Upper lobe of left lung (tissue), 6 donors: ENCODE measurements around the gene RAB6B. TPM values are rescaled to one million over a fixed set of nuclear protein-coding genes. Genes with fewer than 3 reads are reported as not detected.

Experiments used
- ATAC-seq, 2 donors: fragments of 200-7000 bp; cut with Tn5 transposase; one replicate each; pipeline ENCODE4 v1.9.1; 2022; ENCODE audit warnings: mild to moderate bottlenecking in 2 of 2, moderate library complexity in 2 of 2; ENCODE audit not compliant: low FRiP score in 2 of 2
- DNase-seq, 2 donors: peaks; one replicate each; pipeline ENCODE4 v3.0.0-alpha.2; 2019 to 2020
- H3K27ac ChIP-seq, 4 donors: fragments of 200-600 bp; sonication (generic); one replicate each; pipeline ENCODE4 v1.5.1; 2016 to 2019
- H3K27me3 ChIP-seq, 4 donors: fragments of 200-600 bp; sonication (generic); one replicate each; pipeline ENCODE4 v1.5.1; 2017 to 2019
- H3K36me3 ChIP-seq, 4 donors: fragments of 200-600 bp; sonication (generic); one replicate each; pipeline ENCODE4 v1.5.1; 2016 to 2019
- H3K4me1 ChIP-seq, 4 donors: fragments of 200-600 bp; sonication (generic); one replicate each; pipeline ENCODE4 v1.5.1; 2018 to 2019
- H3K4me3 ChIP-seq, 4 donors: fragments of 200-600 bp; sonication (generic); one replicate each; pipeline ENCODE4 v1.5.1; 2017 to 2019; ENCODE audit warnings: mild to moderate bottlenecking in 2 of 4, moderate library complexity in 1 of 4
- H3K9me3 ChIP-seq, 4 donors: fragments of 200-600 bp; sonication (generic); one replicate each; pipeline ENCODE4 v1.5.1; 2018 to 2019
- EP300 ChIP-seq, 4 donors: sonication (generic); formaldehyde crosslinking; IDR thresholded peaks; one replicate each; pipeline ENCODE4 v1.5.1; 2017; ENCODE audit warnings: antibody characterized with exemption in 4 of 4, control low read depth in 2 of 4
- POLR2A ChIP-seq, 4 donors: fragments of 450-650 bp; IDR thresholded peaks; one replicate each; pipeline ENCODE4 v1.5.1; 2016 to 2017; ENCODE audit warnings: antibody characterized with exemption in 4 of 4, mild to moderate bottlenecking in 2 of 4
- POLR2AphosphoS5 ChIP-seq, 2 donors: sonication (generic); formaldehyde crosslinking; IDR thresholded peaks; one replicate each; pipeline ENCODE4 v1.5.1; 2017; ENCODE audit warnings: antibody characterized with exemption in 2 of 2
- WGBS, 2 donors: methylation state at CpG; one replicate each; pipeline ENCODE4 v1.1.5; 2017 to 2018; 5-methylcytosine and 5-hydroxymethylcytosine counted together
- total RNA-seq, 6 donors: library from RNA; depleted of rRNA in 4 of 6; stranded (reverse); fragments of >200 nt in 4 of 6; gene quantifications; one replicate each; pipeline versions ENCODE4 v1.1.0 to v1.2.1, GENCODE V29; 2016 to 2021
- TF ChIP-seq, protein P1 (sequence below), 6 experiments: fragments of 450-650 bp in 4 of 6; fragments of 200-600 bp in 2 of 6; sonication (generic) in 2 of 6; IDR thresholded peaks; one replicate each; pipeline ENCODE4 v1.5.1; 2016 to 2019; ENCODE audit warnings: antibody characterized with exemption in 6 of 6
- donor health status: DM: no; HTN: no; CAD: no; lungs with moderate emphysema.
- donor health status: DM: no; HTN: yes; CAD: no; lungs with severe emphysema.

RAB6B gene
- total RNA-seq, 6 donors from 2014 or later, result 1.00 to 6.3 (median 2.8) TPM

DNA sequence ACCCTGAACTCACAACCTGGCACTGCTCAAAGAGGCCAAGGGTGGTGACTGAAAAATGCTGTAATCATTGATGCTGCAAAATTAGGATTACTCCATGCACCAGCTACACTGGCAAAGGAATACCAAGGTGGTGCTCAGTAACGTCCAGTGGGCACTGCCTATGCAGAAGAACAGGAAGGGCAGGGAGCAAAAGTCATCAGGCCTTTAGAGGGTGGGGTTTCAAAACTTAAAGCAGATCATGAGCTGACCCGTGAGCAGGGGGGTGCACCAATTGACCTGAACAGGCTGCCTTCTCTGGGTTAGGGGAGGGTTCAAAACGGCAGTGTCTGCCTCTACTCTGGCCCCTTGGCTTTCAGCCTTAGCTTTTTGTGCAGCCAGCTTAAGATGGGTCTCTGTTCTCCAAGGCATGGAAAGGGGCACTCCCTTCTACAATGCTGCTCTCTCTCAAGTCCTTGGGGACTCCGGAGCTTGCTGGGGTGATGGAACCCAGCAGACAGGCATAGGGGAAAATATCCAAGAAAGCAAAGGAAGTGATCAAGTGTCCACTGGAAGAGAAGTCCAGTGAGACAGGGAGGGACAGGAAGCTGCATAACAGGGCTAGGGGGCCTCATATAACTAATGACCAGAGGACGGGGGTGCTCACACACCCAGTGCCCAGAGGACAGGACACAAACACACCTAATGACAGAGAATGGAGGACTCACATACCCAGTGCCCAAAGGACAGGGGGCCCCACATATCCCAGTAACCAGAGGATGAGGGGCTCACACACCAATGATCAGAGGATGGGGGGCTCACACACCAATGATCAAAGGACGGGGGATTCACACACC lies 11.4 kb downstream of the RAB6B start:
- no peak for TF ChIP-seq POLR2A (IDR thresholded peaks at IDR 0.05)
- H3K36me3 ChIP-seq, result no peaks in the 10 kb centered on the region
- DNase-seq (no peak), ATAC-seq (no peak)
- H3K27ac ChIP-seq, result no peak overlapping the region
- H3K9me3 ChIP-seq, result no peaks in the 10 kb centered on the region
- no peak overlapping the region for H3K4me3 ChIP-seq
- no peaks in the 10 kb centered on the region for H3K27me3 ChIP-seq
- WGBS, 2 donors, result 66 to 75% methylated on average over 6 of the region's 6 CpGs
- H3K4me1 ChIP-seq, result no peaks in the 10 kb centered on the region

DNA sequence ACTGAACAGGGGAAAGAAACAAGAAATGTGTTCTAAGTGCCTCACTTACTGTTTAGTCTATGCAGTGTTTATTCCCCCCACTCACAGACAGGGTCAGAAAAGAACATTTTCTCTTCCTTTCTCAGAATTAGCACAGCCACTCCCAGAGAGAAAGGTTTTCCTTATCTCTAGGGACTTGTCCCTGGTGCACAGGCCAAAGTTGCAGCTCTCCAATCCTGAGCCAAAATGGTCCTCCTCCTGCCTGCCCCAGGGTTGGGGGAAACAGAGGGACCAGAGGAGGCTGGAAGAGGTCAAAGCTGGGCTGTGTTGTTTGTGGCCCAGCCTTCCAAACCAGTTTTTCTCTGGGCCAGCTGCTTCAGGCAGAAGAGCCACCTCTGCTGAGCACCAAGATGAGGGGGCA lies 12.0 kb downstream of the RAB6B start:
- DNase-seq (no peak), ATAC-seq (no peak)
- H3K27ac ChIP-seq, result no peak overlapping the region
- no peaks in the 10 kb centered on the region for H3K9me3 ChIP-seq
- H3K36me3 ChIP-seq, result no peaks in the 10 kb centered on the region
- TF ChIP-seq, protein P1, sequence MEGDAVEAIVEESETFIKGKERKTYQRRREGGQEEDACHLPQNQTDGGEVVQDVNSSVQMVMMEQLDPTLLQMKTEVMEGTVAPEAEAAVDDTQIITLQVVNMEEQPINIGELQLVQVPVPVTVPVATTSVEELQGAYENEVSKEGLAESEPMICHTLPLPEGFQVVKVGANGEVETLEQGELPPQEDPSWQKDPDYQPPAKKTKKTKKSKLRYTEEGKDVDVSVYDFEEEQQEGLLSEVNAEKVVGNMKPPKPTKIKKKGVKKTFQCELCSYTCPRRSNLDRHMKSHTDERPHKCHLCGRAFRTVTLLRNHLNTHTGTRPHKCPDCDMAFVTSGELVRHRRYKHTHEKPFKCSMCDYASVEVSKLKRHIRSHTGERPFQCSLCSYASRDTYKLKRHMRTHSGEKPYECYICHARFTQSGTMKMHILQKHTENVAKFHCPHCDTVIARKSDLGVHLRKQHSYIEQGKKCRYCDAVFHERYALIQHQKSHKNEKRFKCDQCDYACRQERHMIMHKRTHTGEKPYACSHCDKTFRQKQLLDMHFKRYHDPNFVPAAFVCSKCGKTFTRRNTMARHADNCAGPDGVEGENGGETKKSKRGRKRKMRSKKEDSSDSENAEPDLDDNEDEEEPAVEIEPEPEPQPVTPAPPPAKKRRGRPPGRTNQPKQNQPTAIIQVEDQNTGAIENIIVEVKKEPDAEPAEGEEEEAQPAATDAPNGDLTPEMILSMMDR (IDR thresholded peaks at IDR 0.05), result no peak
- TF ChIP-seq EP300 (IDR thresholded peaks at IDR 0.05), result no peak
- no peak for TF ChIP-seq POLR2A (IDR thresholded peaks at IDR 0.05)
- no peak for TF ChIP-seq POLR2AphosphoS5 (IDR thresholded peaks at IDR 0.05)
- H3K4me3 ChIP-seq, result no peak overlapping the region
- no peaks in the 10 kb centered on the region for H3K4me1 ChIP-seq
- no peaks in the 10 kb centered on the region for H3K27me3 ChIP-seq

DNA sequence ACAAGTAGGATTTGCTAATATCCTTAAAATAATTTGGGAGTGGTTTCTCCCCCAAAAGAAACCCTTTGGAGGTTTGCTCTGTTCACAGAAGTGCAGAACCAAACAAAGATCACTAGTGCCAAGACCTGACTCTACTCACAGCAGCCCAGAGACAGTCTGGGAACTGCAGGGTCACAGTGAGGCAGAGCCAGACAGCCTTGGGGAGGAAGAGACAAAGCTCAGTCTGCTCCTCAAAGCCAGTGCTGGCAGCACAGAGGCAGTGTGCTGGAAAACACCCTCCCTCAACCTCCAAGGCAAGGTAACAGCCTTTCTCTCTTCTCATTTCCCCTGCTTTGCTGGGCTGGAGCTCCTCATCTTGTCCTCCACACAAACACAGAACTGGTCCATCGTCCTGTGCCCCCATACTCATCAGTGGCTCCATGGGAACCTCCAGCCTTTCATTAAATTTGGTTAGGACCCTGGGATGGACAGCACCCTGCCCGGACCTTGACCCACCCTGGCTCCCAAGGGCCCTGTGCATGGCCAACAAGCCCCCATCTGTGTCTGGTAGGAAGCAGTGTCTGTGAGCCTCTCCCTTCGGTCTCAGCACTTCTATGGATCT lies 12.6 kb downstream of the RAB6B start:
- DNase-seq (no peak), ATAC-seq (no peak)
- no peaks in the 10 kb centered on the region for H3K4me1 ChIP-seq
- H3K9me3 ChIP-seq, result peaks cover 0 to 2% (median 0%) of the 10 kb centered on the region in 4 donors
- TF ChIP-seq POLR2A (IDR thresholded peaks at IDR 0.05) (no peak), POLR2AphosphoS5 (IDR thresholded peaks at IDR 0.05) (no peak), EP300 (IDR thresholded peaks at IDR 0.05) (no peak)
- TF ChIP-seq, protein P1 (IDR thresholded peaks at IDR 0.05), result no peak
- no peaks in the 10 kb centered on the region for H3K36me3 ChIP-seq
- no peak overlapping the region for H3K27ac ChIP-seq
- WGBS, 2 donors, result 80 to 83% methylated on average over 3 of the region's 3 CpGs
- no peak overlapping the region for H3K4me3 ChIP-seq
- no peaks in the 10 kb centered on the region for H3K27me3 ChIP-seq

DNA sequence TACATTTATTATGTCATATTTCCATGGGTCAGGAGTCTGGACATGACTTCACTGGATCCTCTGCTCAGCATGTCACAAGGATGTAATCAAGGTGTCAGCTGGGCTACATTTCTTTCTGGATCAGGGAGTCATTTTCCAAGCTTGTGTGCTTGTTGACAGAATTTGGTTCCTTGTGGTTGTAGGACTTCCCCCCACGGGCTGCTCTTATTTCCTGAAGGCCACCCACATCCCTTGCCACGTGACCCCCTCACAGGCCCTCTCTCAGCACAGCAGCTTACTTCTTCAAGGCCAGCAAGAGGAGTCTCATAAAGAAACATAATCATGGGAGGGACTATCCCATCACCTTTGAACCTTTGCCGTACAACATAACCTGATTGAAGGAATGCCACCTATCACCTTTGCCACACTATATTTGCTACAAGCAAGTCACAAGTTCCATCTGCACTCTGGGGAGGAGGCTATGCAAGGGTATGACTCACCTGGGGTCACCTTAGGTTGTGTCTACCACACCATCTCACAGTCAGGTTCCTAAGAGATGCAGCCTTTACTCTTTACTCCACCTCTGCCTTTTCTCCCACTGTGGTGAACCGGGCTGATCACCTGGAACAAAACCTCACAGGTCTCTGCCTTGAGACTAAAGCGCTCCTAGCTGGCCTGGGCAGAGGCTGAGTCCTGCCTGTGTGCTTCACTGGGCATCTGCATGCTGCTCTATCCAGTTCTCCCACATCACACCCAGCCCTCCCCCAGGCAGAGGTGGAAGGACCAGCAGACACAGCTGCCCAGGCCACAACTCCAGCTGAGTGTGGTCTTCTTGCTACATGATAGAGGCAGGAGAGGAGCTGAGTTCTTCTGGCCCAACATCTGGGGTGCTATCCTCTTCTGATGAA lies 13.5 kb downstream of the RAB6B start:
- ATAC-seq (no peak), DNase-seq (no peak)
- 84 to 85% methylated on average over 4 to 5 of the region's 5 CpGs for WGBS, 2 donors
- Histone ChIP-seq H3K27ac (no peak overlapping the region), H3K9me3 (peaks cover 0 to 2% (median 0%) of the 10 kb centered on the region in 4 donors), H3K4me1 (no peaks in the 10 kb centered on the region), H3K36me3 (no peaks in the 10 kb centered on the region), H3K4me3 (no peak overlapping the region), H3K27me3 (no peaks in the 10 kb centered on the region)
- TF ChIP-seq POLR2A (IDR thresholded peaks at IDR 0.05) (no peak), EP300 (IDR thresholded peaks at IDR 0.05) (no peak), POLR2AphosphoS5 (IDR thresholded peaks at IDR 0.05) (no peak)
- TF ChIP-seq, protein P1 (IDR thresholded peaks at IDR 0.05), result no peak

DNA sequence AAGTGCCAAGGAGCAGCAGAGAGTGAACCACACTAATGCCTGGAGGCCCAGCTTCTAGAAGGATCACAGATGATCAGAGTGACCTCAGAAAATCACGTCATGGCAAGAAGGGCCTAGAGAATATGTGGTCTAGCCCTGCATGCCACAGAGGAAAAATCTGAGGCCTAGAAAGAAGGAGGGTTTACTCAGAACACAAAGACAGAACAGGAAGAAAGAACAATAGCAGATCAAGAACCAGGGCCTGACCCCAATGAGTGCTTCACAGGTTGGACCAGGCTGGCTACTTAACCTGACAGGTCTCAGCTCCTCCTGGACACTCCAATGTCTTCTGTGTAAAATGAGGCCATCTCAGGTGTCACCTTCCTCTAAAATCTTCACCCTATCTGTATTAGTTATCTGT lies 14.2 kb downstream of the RAB6B start:
- no peaks in the 10 kb centered on the region for H3K27me3 ChIP-seq
- no peak overlapping the region for H3K27ac ChIP-seq
- no peaks in the 10 kb centered on the region for H3K4me1 ChIP-seq
- 86% methylated on average over 1 of the region's 1 CpG for WGBS, 2 donors
- TF ChIP-seq, protein P1 (IDR thresholded peaks at IDR 0.05), result no peak
- TF ChIP-seq EP300 (IDR thresholded peaks at IDR 0.05) (no peak), POLR2AphosphoS5 (IDR thresholded peaks at IDR 0.05) (no peak), POLR2A (IDR thresholded peaks at IDR 0.05) (no peak)
- no peaks in the 10 kb centered on the region for H3K36me3 ChIP-seq
- ATAC-seq, result no peak
- H3K9me3 ChIP-seq, result peaks cover 0 to 2% (median 0%) of the 10 kb centered on the region in 4 donors
- H3K4me3 ChIP-seq, result no peak overlapping the region
- no peak for DNase-seq
